GM19025 (cell line): Measurements from ENCODE around the gene SMC1B.

Experiments
- ATAC-seq: cut with Tn5 transposase; IDR thresholded peaks from one replicate; pipeline ENCODE4 v1.9.1; 2021; ENCODE audit warnings: mild to moderate bottlenecking, low read depth, moderate library complexity; ENCODE audit not compliant: unreplicated experiment

SMC1B gene

GRCh38 chr22:45324311-45324711 is 89.1 kb downstream of the SMC1B start:
- no peak for ATAC-seq

GRCh38 chr22:45323695-45324094 is 89.7 kb downstream of the SMC1B start:
- no peak for ATAC-seq

DNA sequence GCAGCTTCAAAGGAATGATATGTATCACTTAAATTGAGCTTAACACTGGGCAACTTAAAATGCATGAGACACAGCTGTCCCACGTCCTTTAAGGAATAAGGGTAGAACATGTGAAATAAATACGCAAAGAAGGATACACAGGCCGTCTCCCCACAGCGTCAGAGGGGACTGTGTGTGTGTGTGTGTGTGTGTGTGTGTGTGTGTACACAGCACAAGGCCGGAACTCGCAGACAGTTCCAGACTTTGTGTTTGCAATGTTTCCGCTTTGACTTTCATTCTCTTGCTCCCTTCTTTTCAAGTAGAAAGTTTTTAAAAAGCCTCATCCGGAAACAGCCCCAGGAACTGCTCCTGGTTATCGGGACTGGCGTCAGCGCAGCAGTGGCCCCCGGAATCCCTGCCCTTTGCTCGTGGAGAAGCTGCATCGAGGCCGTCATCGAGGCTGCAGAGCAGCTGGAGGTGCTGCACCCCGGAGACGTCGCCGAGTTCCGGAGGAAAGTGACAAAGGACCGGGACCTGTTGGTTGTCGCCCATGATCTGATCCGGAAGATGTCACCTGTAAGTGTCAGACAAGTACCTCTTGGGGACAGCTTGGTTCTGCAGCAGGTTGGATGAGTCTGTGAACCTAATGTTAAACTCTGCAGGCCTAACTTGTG is 90.4 kb downstream of the SMC1B start:
- ATAC-seq, result no peak

DNA sequence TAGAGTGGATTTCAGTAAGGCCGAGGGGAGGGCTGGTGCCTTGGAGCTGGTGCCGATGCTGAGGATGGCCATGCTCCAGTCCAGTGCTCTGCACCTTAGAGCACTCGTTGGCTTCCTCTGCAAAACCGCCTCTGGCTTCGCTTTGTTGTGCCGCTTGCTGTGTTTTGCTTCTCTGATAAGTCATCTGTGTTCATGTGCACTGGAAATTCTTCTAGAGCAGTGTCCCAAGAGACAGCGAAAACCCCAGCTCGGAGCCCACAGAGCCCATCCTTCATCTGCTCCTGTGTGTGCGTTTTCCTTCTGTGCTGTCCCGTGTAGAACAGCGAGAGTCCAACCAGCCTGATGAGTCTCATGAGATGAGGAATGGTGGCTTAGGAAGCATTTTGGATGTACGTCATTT is 91.6 kb downstream of the SMC1B start:
- no peak for ATAC-seq

- ATAC-seq, result no peak
These were observed 92.9 kb downstream of the SMC1B start for GRCh38 chr22:45320357-45320976.

GRCh38 chr22:45319324-45319685 is 94.1 kb downstream of the SMC1B start:
- ATAC-seq, result no peak

GRCh38 chr22:45318558-45319323 is 94.7 kb downstream of the SMC1B start:
- no peak for ATAC-seq

- ATAC-seq, result no peak
These were observed 95.2 kb downstream of the SMC1B start for GRCh38 chr22:45318168-45318557.

- ATAC-seq, result no peak
These were observed 95.7 kb downstream of the SMC1B start for GRCh38 chr22:45317551-45318167.

- no peak for ATAC-seq
These were observed 96.4 kb downstream of the SMC1B start for GRCh38 chr22:45316796-45317526.

DNA sequence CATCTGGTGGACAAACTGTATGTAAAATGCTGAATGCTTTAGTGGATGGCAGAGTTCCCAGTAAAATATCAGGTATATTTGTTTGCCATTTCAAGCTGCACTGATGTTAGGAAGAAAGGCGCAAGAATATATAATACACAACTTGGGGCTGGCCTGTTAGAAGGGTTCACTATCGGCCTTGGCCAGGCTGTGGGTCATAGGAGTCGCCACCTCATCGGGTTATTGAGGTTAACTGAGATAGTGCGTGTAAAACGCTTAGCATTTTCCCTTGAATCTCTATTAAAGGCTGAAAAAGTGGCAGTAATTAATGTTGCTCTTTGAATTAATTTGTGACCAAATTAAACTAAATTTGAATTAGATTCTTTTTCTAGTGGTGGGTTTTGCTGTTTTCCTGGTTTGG is 98.6 kb downstream of the SMC1B start:
- no peak for ATAC-seq

- no peak for ATAC-seq
These were observed 99.2 kb downstream of the SMC1B start for GRCh38 chr22:45314054-45314721.

GRCh38 chr22:45312856-45313255 is 100.5 kb downstream of the SMC1B start:
- no peak for ATAC-seq

DNA sequence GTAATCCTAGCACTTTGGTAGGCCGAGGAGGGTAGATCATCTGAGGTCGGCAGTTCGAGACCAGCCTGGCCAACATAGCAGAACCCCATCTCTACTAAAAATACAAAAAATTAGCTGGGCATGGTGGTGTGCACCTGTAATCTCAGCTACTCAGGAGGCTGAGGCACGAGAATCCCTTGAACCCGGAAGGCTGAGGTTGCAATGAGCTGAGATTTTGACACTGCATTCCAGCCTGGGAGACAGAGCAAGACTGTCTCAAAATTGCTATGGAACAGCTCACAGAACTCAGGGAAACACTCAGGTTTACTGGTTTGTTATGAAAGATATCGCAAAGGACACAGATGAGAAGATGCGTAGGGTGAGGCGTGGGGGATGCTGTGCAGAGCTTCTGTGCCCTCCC is 101.0 kb downstream of the SMC1B start:
- no peak for ATAC-seq

GRCh38 chr22:45310977-45311531 is 102.3 kb downstream of the SMC1B start:
- ATAC-seq, result no peak

- no peak for ATAC-seq
These were observed 102.9 kb downstream of the SMC1B start for GRCh38 chr22:45310331-45310976.

DNA sequence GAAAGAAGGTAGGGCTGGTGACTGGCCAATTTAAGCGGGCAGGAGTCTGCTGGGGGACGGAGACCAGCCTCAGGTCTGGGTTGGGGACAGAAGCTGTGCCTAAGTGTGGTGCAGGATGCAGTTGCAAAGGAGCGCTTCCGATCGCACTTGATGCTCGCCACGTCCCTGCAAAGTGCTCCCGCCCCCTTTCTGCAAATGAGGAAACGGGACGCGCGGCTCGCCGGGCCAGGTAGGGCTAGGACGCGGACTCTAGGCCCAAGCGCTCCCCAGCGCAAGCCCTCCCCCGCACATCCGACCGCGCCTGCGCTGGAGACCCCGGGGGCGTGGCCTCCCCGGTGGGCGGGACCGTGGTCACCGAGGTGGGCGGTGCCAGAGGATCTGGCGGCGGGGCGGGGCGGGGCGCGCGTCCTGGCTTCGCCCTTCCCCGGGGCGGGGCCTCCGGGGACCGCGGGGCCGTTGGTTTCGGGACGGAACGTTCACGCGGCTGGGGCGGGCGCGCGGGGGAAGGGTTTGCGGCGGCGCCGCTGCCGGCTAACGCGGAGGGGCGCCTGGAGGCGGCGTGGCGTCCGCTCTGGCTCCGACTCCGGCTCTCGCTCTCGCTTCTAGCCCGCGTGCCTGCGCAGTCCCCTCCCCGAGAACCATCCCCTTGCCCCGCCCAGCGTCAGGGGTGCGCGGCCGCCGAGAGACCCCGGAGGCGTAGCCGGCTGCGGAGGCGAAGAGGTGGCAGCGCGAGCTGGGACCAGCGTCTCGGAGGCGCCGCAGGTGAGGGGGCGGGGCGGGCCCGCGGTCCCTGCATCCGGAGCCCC is 103.8 kb downstream of the SMC1B start, which contains the start of gene FAM118A:
Gene FAM118A (plus strand): TSS at position 513 of the 806 bp plus-strand sequence. CDS start 12,446 bp downstream, outside the sequence.
- ATAC-seq, result peak; percentile 81

DNA sequence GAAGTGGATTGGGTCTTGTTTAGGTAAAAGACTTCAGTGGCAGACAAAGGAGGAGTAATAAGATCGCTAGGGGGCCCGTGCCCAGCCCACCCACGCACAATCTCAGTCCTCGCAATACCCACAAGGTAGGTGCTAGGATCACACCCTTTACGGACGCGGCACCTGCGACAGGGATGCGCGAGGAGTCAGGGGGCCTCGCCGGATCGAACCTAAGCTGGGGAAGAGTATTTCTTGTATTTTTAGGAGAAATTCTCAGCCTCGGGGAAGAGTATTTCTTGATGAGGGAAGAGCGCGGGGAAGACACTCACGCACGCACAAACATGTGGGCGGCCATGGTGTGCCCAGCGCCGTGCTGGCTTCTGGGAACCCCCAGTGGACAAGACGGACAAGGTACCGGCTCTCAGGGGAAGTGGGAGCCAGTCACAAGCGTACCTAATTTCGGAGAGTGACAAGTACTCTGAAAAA is 104.4 kb downstream of the SMC1B start:
- no peak for ATAC-seq
